HepG2 (cell line): ENCODE data around the gene PALM. TPM values are rescaled to one million over a fixed set of nuclear protein-coding genes. Genes with fewer than 3 reads are reported as not detected.
A peak's percentile ranks its signal among the peaks of the same experiment; 100 is the strongest.

ENCODE experiments used
- ARID3A ChIP-seq: IDR thresholded peaks from 2 replicates; pipeline ENCODE4 v1.6.1; 2012; ENCODE audit warnings: low read depth, low read length, improper control_type of control experiment
- CHD4 ChIP-seq: fragments of 200-600 bp; sonication (generic); IDR thresholded peaks from 2 replicates; pipeline ENCODE4 v1.7.0; 2017; ENCODE audit warnings: mild to moderate bottlenecking, low read length, borderline replicate concordance
- HDAC6 ChIP-seq: fragments of 200-600 bp; sonication (generic); IDR thresholded peaks from 2 replicates; pipeline ENCODE4 v1.7.0; 2017; ENCODE audit warnings: mild to moderate bottlenecking, antibody characterized with exemption, low read length, low read depth
- KLF15 ChIP-seq: sonication (generic); formaldehyde crosslinking; IDR thresholded peaks from 2 replicates; pipeline ENCODE4 v1.8.1; 2023; ENCODE audit warnings: borderline replicate concordance, mild to moderate bottlenecking, inconsistent platforms, missing genetic modification reagents, mixed read lengths
- MBNL3 ChIP-seq: fragments of 250-450 bp; sonication (Bioruptor Pico); conservative IDR thresholded peaks from 2 replicates; pipeline ENCODE4 v1.8.0; 2022; ENCODE audit warnings: mild to moderate bottlenecking, inconsistent platforms
- MEIS1 ChIP-seq: sonication (generic); formaldehyde crosslinking; IDR thresholded peaks from 2 replicates; pipeline ENCODE4 v1.9.0; 2021; ENCODE audit warnings: mild to moderate bottlenecking, missing genetic modification reagents, moderate library complexity, borderline replicate concordance
- MLX ChIP-seq: IDR thresholded peaks from 2 replicates; pipeline ENCODE4 v1.6.1; 2016
- MTF2 ChIP-seq: sonication (generic); formaldehyde crosslinking; IDR thresholded peaks from 2 replicates; pipeline ENCODE4 v1.5.0; 2020; ENCODE audit warnings: missing genetic modification reagents, borderline replicate concordance
- RAD21 ChIP-seq: fragments of 450-650 bp; formaldehyde crosslinking; IDR thresholded peaks from 2 replicates; pipeline ENCODE4 v1.5.0; 2020; ENCODE audit warnings: mild to moderate bottlenecking
- RFX5 ChIP-seq: IDR thresholded peaks from 2 replicates; pipeline ENCODE4 v1.6.1; 2011; ENCODE audit warnings: low read depth, low read length, improper control_type of control experiment
- SSRP1 ChIP-seq: IDR thresholded peaks from 2 replicates; pipeline ENCODE4 v1.6.1; 2016; ENCODE audit warnings: control low read depth
- TCF12 ChIP-seq, 2 experiments: fragments of 450-650 bp in 1 of 2; sonication (generic) in 1 of 2; formaldehyde crosslinking in 1 of 2; IDR thresholded peaks; 2 replicates each; pipeline versions ENCODE4 v1.6.1 to v1.8.0; 2017 to 2022; ENCODE audit warnings: antibody characterized with exemption in 1 of 2, mild to moderate bottlenecking in 1 of 2, missing genetic modification reagents in 1 of 2, moderate library complexity in 1 of 2
- TFE3 ChIP-seq: IDR thresholded peaks from 2 replicates; pipeline ENCODE4 v1.6.1; 2016
- ZBTB20 ChIP-seq: sonication (generic); formaldehyde crosslinking; IDR thresholded peaks from 2 replicates; pipeline ENCODE4 v1.8.1; 2023; ENCODE audit warnings: missing genetic modification reagents, low read depth, mild to moderate bottlenecking, borderline replicate concordance
- ZNF101 ChIP-seq: sonication (generic); formaldehyde crosslinking; IDR thresholded peaks from 2 replicates; pipeline ENCODE4 v1.4.0; 2020; ENCODE audit warnings: mild to moderate bottlenecking, low read depth, missing genetic modification reagents, borderline replicate concordance
- ZNF20 ChIP-seq: sonication (generic); formaldehyde crosslinking; IDR thresholded peaks from 2 replicates; pipeline ENCODE4 v1.4.0; 2020; ENCODE audit warnings: mild to moderate bottlenecking, moderate library complexity, missing genetic modification reagents
- ZNF225 ChIP-seq: sonication (generic); formaldehyde crosslinking; IDR thresholded peaks from 2 replicates; pipeline ENCODE4 v1.4.0; 2020; ENCODE audit warnings: mild to moderate bottlenecking, missing genetic modification reagents
- ZNF317 ChIP-seq: sonication (generic); formaldehyde crosslinking; IDR thresholded peaks from 2 replicates; pipeline ENCODE4 v1.5.0; 2020; ENCODE audit warnings: mild to moderate bottlenecking, missing genetic modification reagents
- ZNF383 ChIP-seq: sonication (generic); formaldehyde crosslinking; IDR thresholded peaks from 2 replicates; pipeline ENCODE4 v1.4.0; 2020; ENCODE audit warnings: missing genetic modification reagents, mild to moderate bottlenecking, borderline replicate concordance
- ZNF432 ChIP-seq: sonication (generic); formaldehyde crosslinking; IDR thresholded peaks from 2 replicates; pipeline ENCODE4 v1.5.0; 2020; ENCODE audit warnings: missing genetic modification reagents, mild to moderate bottlenecking, borderline replicate concordance
- ZNF446 ChIP-seq: sonication (generic); formaldehyde crosslinking; IDR thresholded peaks from 2 replicates; pipeline ENCODE4 v1.5.0; 2020; ENCODE audit warnings: mild to moderate bottlenecking, missing genetic modification reagents
- ZNF451 ChIP-seq: sonication (generic); formaldehyde crosslinking; IDR thresholded peaks from 2 replicates; pipeline ENCODE4 v1.5.0; 2020; ENCODE audit warnings: mild to moderate bottlenecking, missing genetic modification reagents
- ZNF570 ChIP-seq: sonication (generic); formaldehyde crosslinking; IDR thresholded peaks from 2 replicates; pipeline ENCODE4 v1.4.0; 2020; ENCODE audit warnings: mild to moderate bottlenecking, missing genetic modification reagents, borderline replicate concordance
- ZNF577 ChIP-seq: sonication (generic); formaldehyde crosslinking; IDR thresholded peaks from 2 replicates; pipeline ENCODE4 v1.4.0; 2020; ENCODE audit warnings: mild to moderate bottlenecking, low read depth, missing genetic modification reagents, borderline replicate concordance
- ZNF598 ChIP-seq: sonication (generic); formaldehyde crosslinking; IDR thresholded peaks from 2 replicates; pipeline ENCODE4 v1.5.1; 2020; ENCODE audit warnings: mild to moderate bottlenecking, missing genetic modification reagents, borderline replicate concordance
- ZNF629 ChIP-seq: sonication (generic); formaldehyde crosslinking; conservative IDR thresholded peaks from 2 replicates; pipeline ENCODE4 v1.5.0; 2020; ENCODE audit warnings: missing genetic modification reagents
- ZNF720 ChIP-seq: sonication (generic); formaldehyde crosslinking; IDR thresholded peaks from 2 replicates; pipeline ENCODE4 v1.4.0; 2020; ENCODE audit warnings: missing genetic modification reagents
- ZNF747 ChIP-seq: sonication (generic); formaldehyde crosslinking; IDR thresholded peaks from 2 replicates; pipeline ENCODE4 v1.8.1; 2023; ENCODE audit warnings: missing genetic modification reagents, mild to moderate bottlenecking, borderline replicate concordance
- polyA plus RNA-seq, 8 experiments: library from polyadenylated mRNA; depleted of rRNA in 3 of 8; stranded (reverse) in 7 of 8; unstranded in 1 of 8; fragments of >200 nt; fragmentation: Illumina TruSeq in 4 of 8; extraction: Trizol in 4 of 8; gene quantifications; 2 replicates each; pipeline versions ENCODE4 v1.2.1 to v1.2.3, GENCODE V29; 2011 to 2016; ENCODE audit warnings: low read depth in 4 of 8, missing spikeins in 1 of 8, mixed read lengths in 1 of 8; ENCODE audit not compliant: insufficient read depth in 1 of 8
- total RNA-seq, 5 experiments: library from RNA; depleted of rRNA; stranded (reverse); fragments of >200 nt; fragmentation: Illumina TruSeq; extraction: Trizol; gene quantifications; 2 replicates each; pipeline ENCODE4 v1.2.3, GENCODE V29; 2016; ENCODE audit warnings: low read depth in 1 of 5

The PALM gene
- total and polyA plus RNA-seq, 2 of the 13 experiments (the other 11 are each of a cell fraction or from before 2014, with no cell fraction given), result 4.0 to 9.7 TPM

GRCh38 chr19:660793-661426 lies 47.8 kb upstream of the PALM start (continued):
- TF ChIP-seq ZNF577, result no peak
- peak; percentile 92 for TF ChIP-seq ARID3A
- TF ChIP-seq ZNF629 (CRISPR knock-in tag), result peak; percentile 57; the same call in 1 of the 2 replicates
- TF ChIP-seq ZNF383 (CRISPR knock-in tag), result no peak
- TF ChIP-seq ZNF317 (CRISPR knock-in tag), result no peak; the same call in 1 of the 2 replicates
- no peak for TF ChIP-seq SSRP1 (CRISPR knock-in tag)
- TF ChIP-seq TCF12 (IDR thresholded peaks at IDR 0.05), result no peak
- TF ChIP-seq TCF12 (CRISPR knock-in tag; IDR thresholded peaks at IDR 0.05), result peak; percentile 79
- no peak for TF ChIP-seq ZNF720 (CRISPR knock-in tag)
- no peak for TF ChIP-seq ZNF570 (CRISPR knock-in tag)
- TF ChIP-seq ZNF20 (CRISPR knock-in tag), result no peak; the same call in 1 of the 2 replicates
- TF ChIP-seq ZBTB20 (CRISPR knock-in tag), result peak; percentile 79; the same call in 1 of the 2 replicates
- TF ChIP-seq ZNF451 (CRISPR knock-in tag), result no peak
- TF ChIP-seq HDAC6, result no peak
- no peak for TF ChIP-seq CHD4
- no peak for TF ChIP-seq ZNF598 (CRISPR knock-in tag)
- TF ChIP-seq MBNL3, result no peak
- TF ChIP-seq ZNF101 (CRISPR knock-in tag), result no peak
- peak; percentile 96 for TF ChIP-seq MEIS1
- TF ChIP-seq ZNF747 (CRISPR knock-in tag), result 0 out of 2 replicates have a peak, but pooled peaks have one; percentile 23
- TF ChIP-seq MTF2 (CRISPR knock-in tag), result no peak
- TF ChIP-seq MLX (CRISPR knock-in tag), result peak; percentile 63; the same call in 1 of the 2 replicates
- no peak; the same call in 1 of the 2 replicates for TF ChIP-seq TFE3 (CRISPR knock-in tag)
- no peak for TF ChIP-seq ZNF432 (CRISPR knock-in tag)
- no peak for TF ChIP-seq RFX5
- TF ChIP-seq ZNF446 (CRISPR knock-in tag), result no peak
- peak; percentile 52 for TF ChIP-seq RAD21
- TF ChIP-seq ZNF225 (CRISPR knock-in tag), result no peak
- no peak; the same call in 1 of the 2 replicates for TF ChIP-seq KLF15
